NCI-H226 (cell line): ENCODE results near the gene METTL25B.

ENCODE experiments used
- DNase-seq: peaks from one replicate; pipeline ENCODE4 v3.0.0-alpha.2; 2015

METTL25B gene

GRCh38 chr1:156773607-156774006, 45.3 kb downstream of the METTL25B start:
- DNase-seq: no peak

- no peak for DNase-seq
Measured at GRCh38 chr1:156775799-156776198, 47.5 kb downstream of the METTL25B start.

- no peak for DNase-seq
Measured at GRCh38 chr1:156776942-156777341, 48.7 kb downstream of the METTL25B start.

- no peak for DNase-seq
Measured at GRCh38 chr1:156777573-156777972, 49.3 kb downstream of the METTL25B start.

GRCh38 chr1:156781585-156782186, 53.4 kb downstream of the METTL25B start:
- peak; percentile 53 for DNase-seq

GRCh38 chr1:156785458-156785857, 57.2 kb downstream of the METTL25B start:
- DNase-seq: no peak
